ENCODE results near the gene ATP2C2.

The ATP2C2 gene

DNA sequence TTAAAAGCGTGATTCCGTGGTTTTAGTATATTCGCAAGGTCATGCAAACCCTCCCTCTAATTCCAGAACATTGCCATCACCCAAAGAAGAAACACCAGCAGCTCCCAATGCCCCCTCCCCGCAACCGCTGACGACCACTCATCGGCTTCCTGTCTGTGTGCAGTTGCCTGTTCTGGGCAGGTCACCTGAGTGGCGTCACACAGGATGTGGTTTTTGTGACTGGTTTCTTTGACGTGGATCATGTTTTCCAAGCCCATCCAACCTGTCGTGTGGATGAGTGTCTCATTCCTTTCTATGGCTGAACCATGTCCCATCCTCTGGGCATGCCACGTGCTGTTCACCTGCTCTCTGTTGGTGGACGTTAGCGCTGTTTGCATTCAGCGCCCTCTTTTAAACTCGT, 8.2 kb upstream of the ATP2C2 start:
- ChIA-PET CTCF (no interaction called here), POLR2A (no interaction called here)
- TF ChIP-seq CTBP1 (IDR thresholded peaks at IDR 0.05; ENCODE audit: borderline replicate concordance) (no peak), BHLHE40 (IDR thresholded peaks at IDR 0.05; ENCODE audit: borderline replicate concordance) (no peak), HDGF (IDR thresholded peaks at IDR 0.05; ENCODE audit: borderline replicate concordance) (no peak), L3MBTL2 (conservative IDR thresholded peaks at IDR 0.05) (no peak), ARNT (IDR thresholded peaks at IDR 0.05) (no peak), NFRKB (IDR thresholded peaks at IDR 0.05) (no peak), ZNF384 (IDR thresholded peaks at IDR 0.05) (no peak), SUZ12 (IDR thresholded peaks at IDR 0.05) (no peak), FOXA1 (IDR thresholded peaks at IDR 0.05) (no peak), FOXM1 (IDR thresholded peaks at IDR 0.05; ENCODE audit: borderline replicate concordance) (no peak), LEF1 (IDR thresholded peaks at IDR 0.05; ENCODE audit: borderline replicate concordance) (no peak), ELF4 (IDR thresholded peaks at IDR 0.05) (no peak), FOXK2 (IDR thresholded peaks at IDR 0.05) (no peak), TARDBP (IDR thresholded peaks at IDR 0.05) (no peak)
- DNase-seq (ENCODE audit: extremely low spot score): no peak

DNA sequence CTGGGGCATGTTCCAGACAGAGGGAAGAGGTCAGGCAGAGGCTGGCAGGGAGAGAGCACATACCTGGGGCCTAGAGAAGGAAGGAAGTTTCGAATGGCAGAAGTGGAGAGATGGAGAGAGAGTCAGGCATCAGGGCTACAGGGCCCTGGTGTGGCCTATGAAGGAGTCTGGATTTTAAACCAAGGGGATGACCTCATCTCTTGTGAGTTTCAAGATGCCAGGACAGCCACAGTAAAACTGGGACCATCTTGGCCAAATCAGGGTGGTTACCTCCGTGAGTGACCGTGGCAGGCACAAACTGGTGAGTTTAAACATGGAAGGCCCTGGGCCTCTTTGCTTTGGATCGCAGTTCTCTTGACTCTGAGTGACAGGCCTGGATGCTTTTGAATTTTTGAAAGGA, 7.6 kb upstream of the ATP2C2 start:
- POLR2A ChIA-PET: no interaction called here
- no peak for DNase-seq (ENCODE audit: extremely low spot score)
- CTCF ChIA-PET: no interaction called here
- no peak for TF ChIP-seq TARDBP (IDR thresholded peaks at IDR 0.05)
- TF ChIP-seq CTBP1 (IDR thresholded peaks at IDR 0.05; ENCODE audit: borderline replicate concordance): no peak
- no peak for TF ChIP-seq FOXA1 (IDR thresholded peaks at IDR 0.05)
- TF ChIP-seq ELF4 (IDR thresholded peaks at IDR 0.05): no peak
- no peak for TF ChIP-seq BHLHE40 (IDR thresholded peaks at IDR 0.05; ENCODE audit: borderline replicate concordance)
- TF ChIP-seq NFRKB (IDR thresholded peaks at IDR 0.05): no peak
- no peak for TF ChIP-seq ZNF384 (IDR thresholded peaks at IDR 0.05)
- no peak for TF ChIP-seq ARNT (IDR thresholded peaks at IDR 0.05)
- TF ChIP-seq FOXK2 (IDR thresholded peaks at IDR 0.05): no peak
- no peak for TF ChIP-seq SP1 (IDR thresholded peaks at IDR 0.05)
- TF ChIP-seq HDGF (IDR thresholded peaks at IDR 0.05; ENCODE audit: borderline replicate concordance): no peak
- TF ChIP-seq FOXM1 (IDR thresholded peaks at IDR 0.05; ENCODE audit: borderline replicate concordance): no peak
- no peak for TF ChIP-seq SUZ12 (IDR thresholded peaks at IDR 0.05)
- no peak for TF ChIP-seq L3MBTL2 (conservative IDR thresholded peaks at IDR 0.05)
- TF ChIP-seq LEF1 (IDR thresholded peaks at IDR 0.05; ENCODE audit: borderline replicate concordance): no peak
- TF ChIP-seq PKNOX1 (IDR thresholded peaks at IDR 0.05): no peak

DNA sequence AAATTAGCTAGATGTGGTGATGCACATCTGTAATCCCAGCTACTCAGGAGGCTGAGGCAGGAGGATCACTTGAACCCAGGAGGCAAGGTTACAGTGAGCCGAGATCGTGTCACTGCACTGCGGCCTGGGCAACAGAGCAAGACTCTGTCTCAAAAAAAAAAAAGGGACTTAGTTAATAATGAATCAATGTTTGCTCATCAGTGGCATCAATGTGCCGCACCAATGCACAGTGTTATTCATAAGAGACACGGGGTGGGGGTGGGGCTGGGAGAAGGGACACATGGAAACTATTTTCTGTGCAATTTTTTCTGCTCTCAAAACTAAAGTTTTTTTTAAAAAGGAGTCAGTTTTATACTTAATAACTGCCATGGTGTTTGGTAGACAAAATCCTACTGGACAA, 6.8 kb upstream of the ATP2C2 start:
- TF ChIP-seq FOXM1 (IDR thresholded peaks at IDR 0.05; ENCODE audit: borderline replicate concordance): no peak
- no peak for TF ChIP-seq FOXA1 (IDR thresholded peaks at IDR 0.05)
- TF ChIP-seq PKNOX1 (IDR thresholded peaks at IDR 0.05): no peak
- no peak for TF ChIP-seq CTBP1 (IDR thresholded peaks at IDR 0.05; ENCODE audit: borderline replicate concordance)
- no peak for TF ChIP-seq HDGF (IDR thresholded peaks at IDR 0.05; ENCODE audit: borderline replicate concordance)
- TF ChIP-seq TARDBP (IDR thresholded peaks at IDR 0.05): no peak
- TF ChIP-seq SP1 (IDR thresholded peaks at IDR 0.05): no peak
- no peak for TF ChIP-seq SUZ12 (IDR thresholded peaks at IDR 0.05)
- ChIA-PET POLR2A (no interaction called here), CTCF (interaction anchor here (0.6 kb wide), 1 partner anchor 543 kb away, joined by 4 read pairs; no protein-coding TSS in a partner anchor)
- no peak for DNase-seq (ENCODE audit: extremely low spot score)

DNA sequence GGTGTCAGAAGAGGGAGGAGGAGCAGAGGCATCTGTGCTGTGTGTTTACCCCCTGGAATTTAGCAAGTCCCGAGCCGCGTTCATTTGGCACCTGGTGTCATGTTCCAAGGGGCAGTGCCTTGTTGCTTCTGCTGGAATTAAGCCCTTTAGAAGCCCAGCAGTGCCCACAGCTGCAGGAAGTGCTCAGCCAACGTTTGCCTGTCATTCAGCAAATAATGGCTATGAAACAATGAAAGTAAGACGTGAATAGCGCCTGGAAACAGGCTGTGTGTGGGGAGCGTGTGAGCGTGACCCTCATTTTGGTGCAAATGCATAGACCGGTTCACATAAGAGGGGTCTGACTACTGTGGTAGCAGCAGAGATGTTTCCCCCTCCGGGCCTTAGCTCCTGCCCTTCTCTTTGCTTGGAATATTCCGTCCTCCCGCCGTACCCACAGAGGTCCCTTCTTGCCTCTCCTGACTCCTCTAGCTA, 5.8 kb upstream of the ATP2C2 start:
- TF ChIP-seq CTBP1 (IDR thresholded peaks at IDR 0.05; ENCODE audit: borderline replicate concordance) (no peak), SUZ12 (IDR thresholded peaks at IDR 0.05) (no peak), TARDBP (IDR thresholded peaks at IDR 0.05) (no peak), HDGF (IDR thresholded peaks at IDR 0.05; ENCODE audit: borderline replicate concordance) (no peak), LEF1 (IDR thresholded peaks at IDR 0.05; ENCODE audit: borderline replicate concordance) (no peak), SP1 (IDR thresholded peaks at IDR 0.05) (no peak), ARNT (IDR thresholded peaks at IDR 0.05) (no peak), PKNOX1 (IDR thresholded peaks at IDR 0.05) (no peak), BHLHE40 (IDR thresholded peaks at IDR 0.05; ENCODE audit: borderline replicate concordance) (no peak), ELF4 (IDR thresholded peaks at IDR 0.05) (no peak), FOXA1 (IDR thresholded peaks at IDR 0.05) (no peak), NFRKB (IDR thresholded peaks at IDR 0.05) (no peak), FOXM1 (IDR thresholded peaks at IDR 0.05; ENCODE audit: borderline replicate concordance) (no peak), ZNF384 (IDR thresholded peaks at IDR 0.05) (no peak)
- ChIA-PET CTCF (no interaction called here), POLR2A (no interaction called here)
- DNase-seq (ENCODE audit: extremely low spot score): no peak

GRCh38 chr16:84366208-84366607, 2.1 kb upstream of the ATP2C2 start:
- no peak for TF ChIP-seq SP1 (IDR thresholded peaks at IDR 0.05)
- no peak for TF ChIP-seq ARNT (IDR thresholded peaks at IDR 0.05)
- no peak for DNase-seq (ENCODE audit: extremely low spot score)
- ChIA-PET POLR2A (no interaction called here), CTCF (no interaction called here)

DNA sequence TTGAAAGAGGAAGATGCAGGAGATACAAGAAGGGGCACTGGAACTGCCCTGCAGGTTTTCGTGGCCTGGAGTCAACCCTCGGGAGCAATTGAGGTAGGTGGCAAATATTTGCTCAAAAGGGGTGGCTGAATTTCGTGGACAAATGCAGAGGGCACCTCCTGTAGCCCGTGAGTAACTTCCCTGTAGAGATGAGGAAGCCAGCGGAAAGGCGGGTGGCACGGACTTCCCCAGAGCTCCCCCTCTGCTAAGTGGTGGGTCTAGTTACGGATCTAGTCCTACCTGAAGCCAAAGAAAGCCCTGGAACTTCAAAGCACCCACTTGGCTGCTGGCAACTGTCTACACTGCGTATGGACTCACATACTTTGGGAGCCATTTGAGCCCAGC, 1.0 kb upstream of the ATP2C2 start:
- TF ChIP-seq HDGF (IDR thresholded peaks at IDR 0.05; ENCODE audit: borderline replicate concordance): no peak
- no peak for TF ChIP-seq ZNF384 (IDR thresholded peaks at IDR 0.05)
- TF ChIP-seq TARDBP (IDR thresholded peaks at IDR 0.05): no peak
- no peak for TF ChIP-seq SUZ12 (IDR thresholded peaks at IDR 0.05)
- no peak for TF ChIP-seq CTBP1 (IDR thresholded peaks at IDR 0.05; ENCODE audit: borderline replicate concordance)
- no peak for TF ChIP-seq ELF4 (IDR thresholded peaks at IDR 0.05)
- TF ChIP-seq FOXA1 (IDR thresholded peaks at IDR 0.05): no peak
- TF ChIP-seq BHLHE40 (IDR thresholded peaks at IDR 0.05; ENCODE audit: borderline replicate concordance): no peak
- no peak for TF ChIP-seq PKNOX1 (IDR thresholded peaks at IDR 0.05)
- no peak for TF ChIP-seq L3MBTL2 (conservative IDR thresholded peaks at IDR 0.05)
- no peak for TF ChIP-seq SP1 (IDR thresholded peaks at IDR 0.05)
- TF ChIP-seq LEF1 (IDR thresholded peaks at IDR 0.05; ENCODE audit: borderline replicate concordance): no peak
- TF ChIP-seq ARNT (IDR thresholded peaks at IDR 0.05): no peak
- TF ChIP-seq FOXM1 (IDR thresholded peaks at IDR 0.05; ENCODE audit: borderline replicate concordance): no peak
- no peak for DNase-seq (ENCODE audit: extremely low spot score)
- POLR2A ChIA-PET: no interaction called here
- CTCF ChIA-PET: no interaction called here
